IPS-15b (cell line): ENCODE results near the gene VWA7.
A peak's percentile ranks its signal among the peaks of the same experiment; 100 is the strongest.

Experiments
- H3K27me3 ChIP-seq: one replicate; pipeline ENCODE4 v1.6.1; 2013; ENCODE audit warnings: low read length; ENCODE audit not compliant: control insufficient read depth, insufficient read depth
- H3K36me3 ChIP-seq: one replicate; pipeline ENCODE4 v1.6.1; 2013; ENCODE audit warnings: low read length; ENCODE audit not compliant: control insufficient read depth, insufficient read depth
- H3K4me1 ChIP-seq: one replicate; pipeline ENCODE4 v1.6.1; 2013; ENCODE audit warnings: mild to moderate bottlenecking, low read length; ENCODE audit not compliant: control insufficient read depth, insufficient read depth
- H3K4me3 ChIP-seq: one replicate; pipeline ENCODE4 v1.5.1; 2013; ENCODE audit warnings: low read depth, low read length
- H3K9ac ChIP-seq: one replicate; pipeline ENCODE4 v1.6.1; 2013; ENCODE audit warnings: low read depth, mild to moderate bottlenecking, low read length
- H3K9me3 ChIP-seq: one replicate; pipeline ENCODE4 v1.6.1; 2013; ENCODE audit warnings: mild to moderate bottlenecking, low read length; ENCODE audit not compliant: control insufficient read depth, insufficient read depth

VWA7 gene

GRCh38 chr6:31737991-31738979 lies 38.8 kb downstream of the VWA7 start:
- Histone ChIP-seq H3K9ac (no peak overlapping the region), H3K4me1 (peaks cover 19% of the 10 kb centered on the region), H3K27me3 (no peaks in the 10 kb centered on the region), H3K4me3 (peak overlapping the region; percentile 31), H3K36me3 (peaks cover 17% of the 10 kb centered on the region), H3K9me3 (no peaks in the 10 kb centered on the region)

- H3K9me3 ChIP-seq: no peaks in the 10 kb centered on the region
- H3K4me1 ChIP-seq: peaks cover 19% of the 10 kb centered on the region
- no peaks in the 10 kb centered on the region for H3K27me3 ChIP-seq
- H3K36me3 ChIP-seq: peaks cover 17% of the 10 kb centered on the region
- H3K4me3 ChIP-seq: peak overlapping the region; percentile 31
- H3K9ac ChIP-seq: no peak overlapping the region
Observed at GRCh38 chr6:31737315-31737990, 39.7 kb downstream of the VWA7 start.

- Histone ChIP-seq H3K27me3 (no peaks in the 10 kb centered on the region), H3K9me3 (no peaks in the 10 kb centered on the region), H3K4me3 (peak overlapping the region; percentile 98), H3K4me1 (peaks cover 19% of the 10 kb centered on the region), H3K9ac (no peak overlapping the region), H3K36me3 (peaks cover 13% of the 10 kb centered on the region)
Observed at GRCh38 chr6:31736768-31737314, 40.3 kb downstream of the VWA7 start.

GRCh38 chr6:31736021-31736767 lies 40.9 kb downstream of the VWA7 start, which contains the start of gene CLIC1:
Gene CLIC1 (minus strand): TSS chr6:31736530. CDS start chr6:31736300, 230 bp downstream.
- Histone ChIP-seq H3K36me3 (peaks cover 11% of the 10 kb centered on the region), H3K4me3 (peak within 1 kb of the TSS; percentile 98), H3K4me1 (peaks cover 19% of the 10 kb centered on the region), H3K27me3 (no peaks in the 10 kb centered on the region), H3K9me3 (no peaks in the 10 kb centered on the region), H3K9ac (peak within 1 kb of the TSS; percentile 82)

- H3K9me3 ChIP-seq: no peaks in the 10 kb centered on the region
- peaks cover 15% of the 10 kb centered on the region for H3K36me3 ChIP-seq
- H3K4me3 ChIP-seq: peak overlapping the region; percentile 98
- peak overlapping the region; percentile 82 for H3K9ac ChIP-seq
- H3K4me1 ChIP-seq: peaks cover 15% of the 10 kb centered on the region
- no peaks in the 10 kb centered on the region for H3K27me3 ChIP-seq
Observed at GRCh38 chr6:31734821-31735406, 42.2 kb downstream of the VWA7 start.

- H3K4me3 ChIP-seq: peak overlapping the region; percentile 98
- peaks cover 15% of the 10 kb centered on the region for H3K4me1 ChIP-seq
- no peaks in the 10 kb centered on the region for H3K9me3 ChIP-seq
- H3K9ac ChIP-seq: no peak overlapping the region
- peaks cover 15% of the 10 kb centered on the region for H3K36me3 ChIP-seq
- no peaks in the 10 kb centered on the region for H3K27me3 ChIP-seq
Observed at GRCh38 chr6:31734247-31734820, 42.8 kb downstream of the VWA7 start.

GRCh38 chr6:31733734-31734133 lies 43.4 kb downstream of the VWA7 start:
- H3K27me3 ChIP-seq: no peaks in the 10 kb centered on the region
- no peaks in the 10 kb centered on the region for H3K9me3 ChIP-seq
- peaks cover 15% of the 10 kb centered on the region for H3K4me1 ChIP-seq
- H3K36me3 ChIP-seq: peaks cover 15% of the 10 kb centered on the region
- no peak overlapping the region for H3K4me3 ChIP-seq
- no peak overlapping the region for H3K9ac ChIP-seq

- no peak overlapping the region for H3K9ac ChIP-seq
- H3K4me3 ChIP-seq: no peak overlapping the region
- H3K9me3 ChIP-seq: no peaks in the 10 kb centered on the region
- no peaks in the 10 kb centered on the region for H3K27me3 ChIP-seq
- H3K4me1 ChIP-seq: peaks cover 9% of the 10 kb centered on the region
- H3K36me3 ChIP-seq: peaks cover 15% of the 10 kb centered on the region
Observed at GRCh38 chr6:31732029-31732428, 45.1 kb downstream of the VWA7 start.

- H3K27me3 ChIP-seq: no peaks in the 10 kb centered on the region
- H3K9ac ChIP-seq: no peak overlapping the region
- peak overlapping the region; percentile 93 for H3K4me3 ChIP-seq
- H3K9me3 ChIP-seq: no peaks in the 10 kb centered on the region
- peaks cover 19% of the 10 kb centered on the region for H3K36me3 ChIP-seq
- peaks cover 5% of the 10 kb centered on the region for H3K4me1 ChIP-seq
Observed at GRCh38 chr6:31730631-31731086, 46.5 kb downstream of the VWA7 start.

- Histone ChIP-seq H3K4me1 (peaks cover 5% of the 10 kb centered on the region), H3K9ac (peak overlapping the region; percentile 26), H3K36me3 (peaks cover 19% of the 10 kb centered on the region), H3K27me3 (no peaks in the 10 kb centered on the region), H3K9me3 (no peaks in the 10 kb centered on the region), H3K4me3 (peak overlapping the region; percentile 93)
Observed at GRCh38 chr6:31729979-31730630, 47.0 kb downstream of the VWA7 start.
